ENCODE measurements around the gene CRTC1.

The CRTC1 gene

GRCh38 chr19:18761531-18762110, 78.1 kb downstream of the CRTC1 start:
- TF ChIP-seq CTCF (conservative IDR thresholded peaks at IDR 0.05) = no peak
- H3K27ac ChIP-seq = peak overlapping the region; percentile 99

- H3K27ac ChIP-seq = peak overlapping the region; percentile 99
- TF ChIP-seq CTCF (conservative IDR thresholded peaks at IDR 0.05) = no peak
These were observed 78.9 kb downstream of the CRTC1 start for GRCh38 chr19:18762125-18763023.

- no peak for TF ChIP-seq CTCF (conservative IDR thresholded peaks at IDR 0.05)
- H3K27ac ChIP-seq = peak overlapping the region; percentile 99
These were observed 80.5 kb downstream of the CRTC1 start for GRCh38 chr19:18763674-18764590.

GRCh38 chr19:18764591-18765051, 81.1 kb downstream of the CRTC1 start:
- peak overlapping the region; percentile 99 for H3K27ac ChIP-seq
- no peak for TF ChIP-seq CTCF (conservative IDR thresholded peaks at IDR 0.05)

DNA sequence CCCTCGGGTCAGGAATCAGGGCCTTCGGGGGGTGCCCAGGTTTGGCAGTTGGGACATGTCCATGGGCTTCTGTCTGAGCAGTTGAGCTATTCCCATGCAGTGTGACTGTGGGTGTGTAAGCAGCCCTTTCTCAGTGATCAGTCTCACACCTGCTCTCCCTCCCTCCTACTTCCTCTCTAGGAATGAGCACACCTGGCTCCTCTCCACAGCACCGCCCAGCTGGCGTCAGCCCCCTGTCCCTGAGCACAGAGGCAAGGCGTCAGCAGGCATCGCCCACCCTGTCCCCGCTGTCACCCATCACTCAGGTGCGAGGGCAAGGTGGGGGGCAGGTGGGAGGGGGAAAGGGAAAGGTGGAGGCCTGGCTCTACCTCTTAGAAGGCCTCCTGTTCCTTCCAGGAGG, 81.7 kb downstream of the CRTC1 start:
- no peak for TF ChIP-seq CTCF (conservative IDR thresholded peaks at IDR 0.05)
- peak overlapping the region; percentile 99; the same call in 1 of the 2 replicates for H3K27ac ChIP-seq

DNA sequence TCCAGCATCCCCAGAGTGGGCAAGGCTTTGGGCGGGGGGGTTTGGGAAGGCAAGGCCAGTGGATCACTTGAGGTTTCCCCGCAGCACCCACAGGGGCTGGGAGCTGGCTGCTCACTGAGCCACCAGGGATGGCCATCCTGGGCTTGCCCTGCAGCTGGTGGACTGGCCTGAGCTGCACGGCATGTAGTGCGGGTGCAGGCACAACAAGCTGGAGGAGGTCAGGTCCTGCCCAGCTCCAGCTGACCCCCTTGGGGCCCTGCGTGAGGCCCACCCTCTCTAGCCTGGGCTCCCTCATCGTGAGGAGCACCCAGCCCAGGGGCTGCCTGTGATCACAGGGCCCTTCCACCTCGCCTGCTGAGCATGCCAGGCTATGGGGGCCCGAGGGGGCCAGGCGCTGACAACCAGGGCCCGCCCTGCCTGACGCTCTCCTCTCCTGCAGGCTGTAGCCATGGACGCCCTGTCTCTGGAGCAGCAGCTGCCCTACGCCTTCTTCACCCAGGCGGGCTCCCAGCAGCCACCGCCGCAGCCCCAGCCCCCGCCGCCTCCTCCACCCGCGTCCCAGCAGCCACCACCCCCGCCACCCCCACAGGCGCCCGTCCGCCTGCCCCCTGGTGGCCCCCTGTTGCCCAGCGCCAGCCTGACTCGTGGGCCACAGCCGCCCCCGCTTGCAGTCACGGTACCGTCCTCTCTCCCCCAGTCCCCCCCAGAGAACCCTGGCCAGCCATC, 84.7 kb downstream of the CRTC1 start:
- TF ChIP-seq CTCF (conservative IDR thresholded peaks at IDR 0.05) = no peak
- H3K27ac ChIP-seq = no peak overlapping the region
